ENCODE measurements around the gene RABGAP1L.

DNA sequence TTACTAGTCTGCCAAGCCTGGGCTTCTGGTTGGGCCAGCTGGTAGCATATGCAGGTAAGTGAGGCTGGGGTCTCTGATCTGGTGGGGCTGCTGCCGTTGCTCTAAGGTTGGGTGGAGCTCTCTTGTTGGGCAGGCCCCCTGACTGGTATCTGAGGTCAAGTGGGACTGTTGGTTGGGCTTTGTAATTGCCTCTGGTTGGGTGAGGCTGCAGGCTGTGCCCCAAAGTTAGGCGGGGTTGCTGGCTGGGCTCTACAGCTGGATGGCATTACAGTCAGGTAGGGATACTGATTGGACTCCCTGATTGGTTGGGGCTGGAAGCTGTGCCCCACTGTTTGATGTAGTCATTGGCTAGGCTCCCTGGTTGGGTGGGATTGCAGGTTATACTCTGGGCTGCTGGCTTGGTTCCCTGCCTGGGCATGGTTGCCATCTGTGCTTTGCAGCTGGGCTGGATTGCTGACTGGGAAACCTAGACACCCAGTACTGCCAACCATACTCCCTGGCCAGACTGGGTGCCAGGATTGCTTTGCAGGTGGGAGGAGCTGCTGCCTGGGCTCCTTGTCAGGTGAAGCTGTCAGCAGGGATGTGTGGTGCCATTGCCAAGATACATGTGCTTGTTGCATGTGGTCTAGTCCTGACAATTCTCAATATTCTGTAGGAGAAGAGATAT is 130.5 kb downstream of the RABGAP1L start:
- TF ChIP-seq, protein P1, sequence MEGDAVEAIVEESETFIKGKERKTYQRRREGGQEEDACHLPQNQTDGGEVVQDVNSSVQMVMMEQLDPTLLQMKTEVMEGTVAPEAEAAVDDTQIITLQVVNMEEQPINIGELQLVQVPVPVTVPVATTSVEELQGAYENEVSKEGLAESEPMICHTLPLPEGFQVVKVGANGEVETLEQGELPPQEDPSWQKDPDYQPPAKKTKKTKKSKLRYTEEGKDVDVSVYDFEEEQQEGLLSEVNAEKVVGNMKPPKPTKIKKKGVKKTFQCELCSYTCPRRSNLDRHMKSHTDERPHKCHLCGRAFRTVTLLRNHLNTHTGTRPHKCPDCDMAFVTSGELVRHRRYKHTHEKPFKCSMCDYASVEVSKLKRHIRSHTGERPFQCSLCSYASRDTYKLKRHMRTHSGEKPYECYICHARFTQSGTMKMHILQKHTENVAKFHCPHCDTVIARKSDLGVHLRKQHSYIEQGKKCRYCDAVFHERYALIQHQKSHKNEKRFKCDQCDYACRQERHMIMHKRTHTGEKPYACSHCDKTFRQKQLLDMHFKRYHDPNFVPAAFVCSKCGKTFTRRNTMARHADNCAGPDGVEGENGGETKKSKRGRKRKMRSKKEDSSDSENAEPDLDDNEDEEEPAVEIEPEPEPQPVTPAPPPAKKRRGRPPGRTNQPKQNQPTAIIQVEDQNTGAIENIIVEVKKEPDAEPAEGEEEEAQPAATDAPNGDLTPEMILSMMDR (IDR thresholded peaks at IDR 0.05): no peak
- TF ChIP-seq EP300 (IDR thresholded peaks at IDR 0.05): no peak
